CD8-positive, alpha-beta memory T cell (primary cell): ENCODE measurements around the gene CLSTN1. TPM values are rescaled to one million over a fixed set of nuclear protein-coding genes. Genes with fewer than 3 reads are reported as not detected.
A peak's percentile ranks its signal among the peaks of the same experiment; 100 is the strongest.

ENCODE experiments used
- CTCF ChIA-PET: fragments of 350-600 bp; sonication (Branson Sonifier 250); formaldehyde crosslinking; loops from one replicate; lab custom pipeline; 2021; ENCODE audit warnings: antibody characterized with exemption; lab: Charles Lee
- POLR2A ChIA-PET: fragments of 350-600 bp; sonication (Branson Sonifier 250); formaldehyde crosslinking; loops from one replicate; lab custom pipeline; 2021; ENCODE audit warnings: antibody characterized with exemption; lab: Charles Lee
- DNase-seq, 5 donors: peaks; one replicate each; pipeline versions ENCODE4 v3.0.0 to v3.0.0-alpha.2; 2020 to 2022; ENCODE audit warnings: mixed read lengths in 1 of 5
- H3K27ac ChIP-seq: one replicate; pipeline ENCODE4 v1.7.0; 2013; ENCODE audit warnings: low read depth, mild to moderate bottlenecking, low read length, moderate library complexity
- H3K27me3 ChIP-seq: 2 replicates; pipeline ENCODE4 v1.7.0; 2013; ENCODE audit warnings: low read length, mild to moderate bottlenecking; ENCODE audit not compliant: insufficient read depth, poor library complexity, severe bottlenecking
- H3K36me3 ChIP-seq: 2 replicates; pipeline ENCODE4 v1.7.0; 2013; ENCODE audit warnings: mild to moderate bottlenecking, low read length, moderate library complexity; ENCODE audit not compliant: insufficient read depth
- H3K4me1 ChIP-seq: 2 replicates; pipeline ENCODE4 v1.7.0; 2013; ENCODE audit warnings: mild to moderate bottlenecking, low read length, moderate library complexity; ENCODE audit not compliant: insufficient read depth
- H3K4me3 ChIP-seq: 2 replicates; pipeline ENCODE4 v1.7.0; 2013; ENCODE audit warnings: mild to moderate bottlenecking, low read length
- H3K9me3 ChIP-seq: 2 replicates; pipeline ENCODE4 v1.7.0; 2013; ENCODE audit warnings: mild to moderate bottlenecking, low read length
- H3K27ac Mint-ChIP-seq, 8 donors: one replicate each; pipeline ENCODE4 v1.8.0; 2020 to 2021; ENCODE audit warnings: mixed read lengths in 8 of 8, mild to moderate bottlenecking in 6 of 8, inconsistent platforms in 3 of 8, moderate library complexity in 3 of 8
- H3K27me3 Mint-ChIP-seq, 2 donors: one replicate each; pipeline ENCODE4 v1.8.0; 2020 to 2021; ENCODE audit warnings: mixed read lengths in 2 of 2, mild to moderate bottlenecking in 1 of 2, moderate library complexity in 1 of 2
- H3K36me3 Mint-ChIP-seq, 3 donors: one replicate each; pipeline ENCODE4 v1.8.0; 2020 to 2021; ENCODE audit warnings: mixed read lengths in 3 of 3, inconsistent platforms in 1 of 3, mild to moderate bottlenecking in 1 of 3
- H3K4me1 Mint-ChIP-seq, 3 donors: one replicate each; pipeline ENCODE4 v1.8.0; 2020 to 2021; ENCODE audit warnings: mixed read lengths in 3 of 3, inconsistent platforms in 1 of 3, mild to moderate bottlenecking in 1 of 3
- H3K4me3 Mint-ChIP-seq, 7 donors: one replicate each; pipeline ENCODE4 v1.8.0; 2020 to 2021; ENCODE audit warnings: mixed read lengths in 7 of 7, mild to moderate bottlenecking in 6 of 7, moderate library complexity in 4 of 7, inconsistent platforms in 2 of 7
- H3K9me3 Mint-ChIP-seq, 5 donors: one replicate each; pipeline ENCODE4 v1.8.0; 2020 to 2022; ENCODE audit warnings: mixed read lengths in 5 of 5, mild to moderate bottlenecking in 3 of 5, moderate library complexity in 2 of 5, inconsistent platforms in 1 of 5
- polyA plus RNA-seq: library from polyadenylated mRNA; unstranded; fragments of 300-500 nt; fragmentation: Illumina TruSeq; gene quantifications from one replicate; pipeline ENCODE4 v1.2.3, GENCODE V29; 2021
- total RNA-seq, 2 experiments: library from RNA; stranded (reverse); gene quantifications; one replicate each; pipeline ENCODE4 v1.2.3, GENCODE V29; 2021

The CLSTN1 gene
- total and polyA plus RNA-seq, 3 experiments from 2014 or later, result 38.4 to 48.2 (median 40.8) TPM

DNA sequence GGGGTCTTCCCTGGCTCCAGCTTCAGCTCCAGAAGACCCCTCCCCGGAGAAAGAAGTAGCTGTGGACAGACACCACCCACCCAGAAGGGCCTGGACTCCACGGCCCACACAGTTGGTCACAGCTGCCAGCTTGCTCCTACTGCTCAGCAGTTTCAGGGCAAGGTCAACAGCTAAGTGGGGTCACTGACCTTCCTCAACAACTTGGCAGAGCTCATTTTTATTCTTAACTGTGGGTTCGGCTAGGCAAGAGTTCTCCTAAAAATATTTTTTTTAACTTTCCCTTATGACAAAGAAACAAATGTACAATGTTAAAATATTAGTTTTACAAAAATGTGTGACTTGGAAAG lies 44.5 kb upstream of the CLSTN1 start:
- H3K36me3 ChIP-seq, result no peaks in the 10 kb centered on the region
- Mint-ChIP-seq H3K27ac (no peak overlapping the region), H3K9me3 (no peaks in the 10 kb centered on the region), H3K36me3 (peaks cover 0 to 17% (median 0%) of the 10 kb centered on the region in 3 donors), H3K27me3 (no peaks in the 10 kb centered on the region), H3K4me3 (no peak overlapping the region), H3K4me1 (peaks cover 3 to 5% (median 3%) of the 10 kb centered on the region in 3 donors)
- H3K27me3 ChIP-seq, result no peaks in the 10 kb centered on the region
- ChIA-PET POLR2A (interaction anchor here (0.8 kb wide), 1 partner anchor 241 kb away, joined by 3 read pairs; no protein-coding TSS in a partner anchor), CTCF (interaction anchor here (0.6 to 7.8 kb wide), 23 partner anchors 8 to 561 kb away, joined by 3 to 111 read pairs (median 4); partner anchors contain the start of genes LZIC and NMNAT1)
- no peaks in the 10 kb centered on the region for H3K9me3 ChIP-seq
- H3K4me1 ChIP-seq, result no peaks in the 10 kb centered on the region
- H3K4me3 ChIP-seq, result no peak overlapping the region
- H3K27ac ChIP-seq, result no peak overlapping the region
- DNase-seq, result no peak

DNA sequence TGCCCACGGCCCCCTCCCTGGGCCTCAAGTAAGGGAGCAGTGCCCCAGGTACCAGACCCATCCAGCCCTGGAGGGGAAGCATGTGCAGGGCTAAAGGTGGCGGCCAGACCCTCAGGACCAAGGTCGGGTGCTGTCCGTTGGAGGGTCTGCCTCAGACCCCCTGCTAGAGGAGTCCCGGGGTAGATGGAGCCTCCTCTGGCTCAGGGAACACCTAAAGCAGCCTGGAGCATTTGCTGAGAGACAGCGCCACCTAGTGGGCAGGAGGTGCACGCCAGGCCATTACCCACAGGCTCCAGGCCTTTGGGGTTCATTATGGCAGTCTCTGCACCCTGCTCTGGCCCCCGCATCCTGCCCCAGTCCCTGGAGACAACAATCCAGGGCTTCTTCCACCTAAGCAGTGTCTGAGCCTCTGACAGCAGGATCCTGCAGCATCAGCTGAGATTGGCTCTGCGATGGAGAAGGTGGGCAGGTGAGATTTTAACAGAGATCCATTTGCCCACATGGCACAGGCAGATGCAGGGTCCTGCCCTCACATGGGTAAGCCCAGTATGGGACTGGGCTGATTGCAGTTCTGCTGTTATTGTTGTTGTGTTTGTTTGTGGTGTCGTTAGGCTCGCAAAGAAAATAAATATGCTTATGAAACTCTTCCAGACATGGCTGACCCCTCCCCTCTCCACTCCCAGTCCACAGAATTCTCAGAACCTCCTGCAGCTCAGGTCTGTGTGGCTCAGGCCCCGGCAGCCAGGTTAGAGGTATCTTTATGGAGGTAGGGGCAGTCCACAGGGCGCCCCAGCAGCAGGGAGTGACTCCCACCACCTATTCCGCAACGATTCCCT lies 43.9 kb upstream of the CLSTN1 start:
- H3K4me3 ChIP-seq, result no peak overlapping the region
- no peaks in the 10 kb centered on the region for H3K9me3 Mint-ChIP-seq
- no peak overlapping the region for H3K4me3 Mint-ChIP-seq
- no peaks in the 10 kb centered on the region for H3K36me3 ChIP-seq
- POLR2A ChIA-PET, result interaction anchor here (0.8 kb wide), 1 partner anchor 241 kb away, joined by 3 read pairs; no protein-coding TSS in a partner anchor
- no peaks in the 10 kb centered on the region for H3K4me1 ChIP-seq
- H3K27me3 ChIP-seq, result no peaks in the 10 kb centered on the region
- no peaks in the 10 kb centered on the region for H3K9me3 ChIP-seq
- peak; percentile 72 to 90 (median 81) for DNase-seq
- no peak overlapping the region for H3K27ac Mint-ChIP-seq
- peaks cover 0 to 17% (median 0%) of the 10 kb centered on the region in 3 donors for H3K36me3 Mint-ChIP-seq
- CTCF ChIA-PET, result interaction anchor here (0.6 to 7.8 kb wide), 21 partner anchors 8 to 562 kb away, joined by 3 to 111 read pairs (median 4); partner anchors contain the start of genes LZIC and NMNAT1
- H3K27me3 Mint-ChIP-seq, result no peaks in the 10 kb centered on the region
- no peak overlapping the region for H3K27ac ChIP-seq
- peaks cover 3 to 5% (median 3%) of the 10 kb centered on the region in 3 donors for H3K4me1 Mint-ChIP-seq

DNA sequence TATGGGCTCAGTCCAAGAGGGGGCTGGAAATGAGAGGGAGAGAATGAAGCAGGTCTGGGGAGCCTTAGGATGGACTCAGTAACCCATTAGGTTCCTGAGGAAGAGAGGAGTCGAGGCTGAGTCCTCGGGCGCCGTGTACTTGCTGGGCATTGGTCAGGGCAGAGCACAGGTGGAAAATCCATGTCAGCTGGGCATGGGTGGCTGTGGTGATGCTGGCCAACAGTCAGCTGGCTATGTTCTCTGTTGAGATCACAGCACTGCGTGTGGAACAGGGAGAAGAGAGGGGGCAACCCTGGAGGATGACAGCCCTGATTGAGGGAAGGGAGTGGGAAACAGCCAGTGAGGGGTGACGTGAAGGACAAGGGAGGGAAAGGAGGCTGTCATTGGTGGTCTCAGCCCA lies 43.1 kb upstream of the CLSTN1 start:
- DNase-seq, result no peak
- H3K27me3 Mint-ChIP-seq, result no peaks in the 10 kb centered on the region
- H3K36me3 Mint-ChIP-seq, result peaks cover 0 to 16% (median 0%) of the 10 kb centered on the region in 3 donors
- POLR2A ChIA-PET, result interaction anchor here (1.7 kb wide), 1 partner anchor 82 kb away, joined by 10 read pairs; no protein-coding TSS in a partner anchor
- no peak overlapping the region for H3K4me3 Mint-ChIP-seq
- H3K27ac Mint-ChIP-seq, result peak overlapping the region in 1 of 8 donors; percentile 63
- no peaks in the 10 kb centered on the region for H3K9me3 Mint-ChIP-seq
- H3K4me3 ChIP-seq, result no peak overlapping the region
- no peak overlapping the region for H3K27ac ChIP-seq
- H3K4me1 Mint-ChIP-seq, result peaks cover 3 to 5% (median 3%) of the 10 kb centered on the region in 3 donors
- H3K4me1 ChIP-seq, result no peaks in the 10 kb centered on the region
- no peaks in the 10 kb centered on the region for H3K36me3 ChIP-seq
- H3K27me3 ChIP-seq, result no peaks in the 10 kb centered on the region
- no peaks in the 10 kb centered on the region for H3K9me3 ChIP-seq
- CTCF ChIA-PET, result interaction anchor here (0.9 to 2.4 kb wide), 7 partner anchors 8 to 251 kb away, joined by 3 to 45 read pairs (median 5); no protein-coding TSS in a partner anchor

DNA sequence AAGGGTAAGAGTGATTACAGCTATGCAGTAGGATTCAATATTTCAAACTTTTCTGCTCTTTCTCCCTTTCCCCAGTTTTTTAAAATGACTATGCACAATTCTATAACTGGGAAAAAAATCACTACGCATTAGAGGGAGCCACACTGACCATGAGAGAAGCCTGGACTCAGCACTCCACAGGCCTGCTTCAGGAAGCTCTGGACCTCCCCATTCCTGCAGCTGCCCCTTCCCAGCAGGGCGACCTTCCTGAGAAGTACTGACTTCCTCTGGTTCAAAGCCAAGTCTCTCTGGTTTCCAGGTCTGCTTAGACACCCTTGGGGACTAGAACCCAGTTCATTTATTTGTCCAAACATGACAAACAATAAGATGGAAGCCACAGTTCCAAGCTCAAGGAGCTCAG lies 42.0 kb upstream of the CLSTN1 start:
- Histone ChIP-seq H3K9me3 (no peaks in the 10 kb centered on the region), H3K27me3 (no peaks in the 10 kb centered on the region), H3K36me3 (no peaks in the 10 kb centered on the region), H3K4me3 (no peak overlapping the region), H3K27ac (no peak overlapping the region), H3K4me1 (no peaks in the 10 kb centered on the region)
- Mint-ChIP-seq H3K27ac (peak overlapping the region in 1 of 8 donors; percentile 13), H3K36me3 (peaks cover 0 to 14% (median 0%) of the 10 kb centered on the region in 3 donors), H3K27me3 (no peaks in the 10 kb centered on the region), H3K4me1 (peaks cover 3 to 5% (median 3%) of the 10 kb centered on the region in 3 donors), H3K9me3 (no peaks in the 10 kb centered on the region), H3K4me3 (no peak overlapping the region)
- DNase-seq, result no peak
- CTCF ChIA-PET, result interaction anchor here (1.0 to 2.4 kb wide), 7 partner anchors 9 to 250 kb away, joined by 3 to 45 read pairs (median 5); no protein-coding TSS in a partner anchor
- POLR2A ChIA-PET, result interaction anchor here (1.7 kb wide), 1 partner anchor 81 kb away, joined by 10 read pairs; no protein-coding TSS in a partner anchor

DNA sequence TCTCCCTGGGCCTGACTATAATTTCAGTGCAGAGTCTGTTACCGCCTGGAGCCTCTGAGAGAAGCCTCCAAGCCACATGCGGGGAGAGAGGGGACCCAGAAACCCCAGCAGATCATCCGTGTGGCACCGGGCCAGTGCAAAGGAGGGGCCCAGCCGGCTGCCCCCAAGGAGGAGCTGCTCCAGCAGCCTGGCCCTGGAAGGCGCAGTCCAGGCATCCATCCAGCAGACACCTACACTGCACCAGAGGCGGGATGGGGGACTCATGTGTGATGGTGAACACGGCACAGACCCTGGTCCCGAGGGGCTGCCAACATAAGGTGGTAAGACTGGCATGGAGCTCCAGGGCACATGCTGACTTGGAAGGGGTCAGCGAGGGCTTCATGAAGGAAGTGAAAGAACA lies 39.6 kb upstream of the CLSTN1 start:
- Histone ChIP-seq H3K4me1 (no peaks in the 10 kb centered on the region), H3K4me3 (no peak overlapping the region), H3K36me3 (no peaks in the 10 kb centered on the region), H3K9me3 (no peaks in the 10 kb centered on the region), H3K27me3 (no peaks in the 10 kb centered on the region), H3K27ac (no peak overlapping the region)
- CTCF ChIA-PET, result interaction anchor here (1.1 to 2.2 kb wide), 5 partner anchors 12 to 248 kb away, joined by 3 to 9 read pairs (median 7); no protein-coding TSS in a partner anchor
- POLR2A ChIA-PET, result no interaction called here
- no peak for DNase-seq
- peaks cover 0 to 1% (median 0%) of the 10 kb centered on the region in 3 donors for H3K36me3 Mint-ChIP-seq
- H3K4me1 Mint-ChIP-seq, result peaks cover 3 to 5% (median 3%) of the 10 kb centered on the region in 3 donors
- no peak overlapping the region for H3K27ac Mint-ChIP-seq
- no peaks in the 10 kb centered on the region for H3K9me3 Mint-ChIP-seq
- no peaks in the 10 kb centered on the region for H3K27me3 Mint-ChIP-seq
- H3K4me3 Mint-ChIP-seq, result no peak overlapping the region

DNA sequence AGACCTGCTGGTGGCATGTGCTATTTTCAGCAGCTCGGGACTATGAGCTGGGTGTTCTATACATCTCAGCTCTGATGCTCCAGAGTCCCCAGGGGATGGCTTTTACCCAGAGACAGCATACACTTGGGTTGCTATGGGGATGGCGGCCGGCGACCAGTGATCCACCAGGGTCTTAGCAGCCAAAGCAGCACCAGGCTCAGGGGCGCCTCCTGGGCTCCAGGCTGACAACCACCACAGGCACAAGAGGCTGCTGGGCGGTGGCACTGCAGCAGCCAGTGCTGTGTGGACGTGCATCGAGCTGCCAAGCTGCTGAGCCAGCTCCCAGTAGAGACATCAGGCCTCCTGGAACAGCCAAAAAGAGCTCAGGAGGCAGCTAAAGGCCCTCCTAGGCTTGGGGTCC lies 37.6 kb upstream of the CLSTN1 start:
- H3K4me1 ChIP-seq, result no peaks in the 10 kb centered on the region
- H3K36me3 ChIP-seq, result no peaks in the 10 kb centered on the region
- no peak for DNase-seq
- ChIA-PET POLR2A (no interaction called here), CTCF (interaction anchor here (0.9 to 2.4 kb wide), 5 partner anchors 9 to 246 kb away, joined by 3 to 8 read pairs (median 4); no protein-coding TSS in a partner anchor)
- H3K9me3 ChIP-seq, result no peaks in the 10 kb centered on the region
- H3K4me3 Mint-ChIP-seq, result no peak overlapping the region
- H3K27me3 ChIP-seq, result no peaks in the 10 kb centered on the region
- no peaks in the 10 kb centered on the region for H3K9me3 Mint-ChIP-seq
- no peak overlapping the region for H3K4me3 ChIP-seq
- H3K36me3 Mint-ChIP-seq, result peaks cover 0 to 3% (median 0%) of the 10 kb centered on the region in 3 donors
- H3K27me3 Mint-ChIP-seq, result no peaks in the 10 kb centered on the region
- no peak overlapping the region for H3K27ac ChIP-seq
- no peak overlapping the region for H3K27ac Mint-ChIP-seq
- no peaks in the 10 kb centered on the region for H3K4me1 Mint-ChIP-seq

DNA sequence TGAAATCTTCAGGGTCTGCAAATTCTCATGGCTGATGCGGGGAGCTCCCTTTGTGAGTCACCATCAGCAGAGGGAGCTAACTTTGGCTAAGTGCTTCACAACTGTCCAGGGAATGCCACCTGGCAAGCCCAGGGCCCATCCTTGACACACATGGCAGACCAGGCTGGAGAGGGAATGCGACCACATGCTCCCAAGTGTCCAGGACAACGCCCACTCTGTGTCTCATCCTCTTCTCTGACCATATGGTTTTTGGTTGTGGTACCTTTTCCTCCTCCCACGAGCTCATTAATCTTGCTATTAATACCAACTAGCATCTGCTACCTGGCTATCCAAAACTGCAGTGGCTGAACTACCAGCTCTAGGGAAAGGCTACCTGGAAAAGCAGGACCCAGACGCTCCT lies 37.1 kb upstream of the CLSTN1 start:
- no peak overlapping the region for H3K4me3 Mint-ChIP-seq

More for the DNA sequence above, 37.1 kb upstream of the CLSTN1 start:
- H3K9me3 ChIP-seq, result no peaks in the 10 kb centered on the region
- H3K27me3 ChIP-seq, result no peaks in the 10 kb centered on the region
- no peak for DNase-seq
- H3K27ac ChIP-seq, result no peak overlapping the region
- no peaks in the 10 kb centered on the region for H3K4me1 ChIP-seq
- peaks cover 0 to 3% (median 0%) of the 10 kb centered on the region in 3 donors for H3K36me3 Mint-ChIP-seq
- H3K9me3 Mint-ChIP-seq, result no peaks in the 10 kb centered on the region
- ChIA-PET CTCF (interaction anchor here (1.0 to 2.4 kb wide), 5 partner anchors 8 to 245 kb away, joined by 3 to 8 read pairs (median 5); no protein-coding TSS in a partner anchor), POLR2A (no interaction called here)
- H3K4me1 Mint-ChIP-seq, result no peaks in the 10 kb centered on the region
- H3K27me3 Mint-ChIP-seq, result no peaks in the 10 kb centered on the region
- no peak overlapping the region for H3K4me3 ChIP-seq
- peak overlapping the region in 1 of 8 donors; percentile 47 for H3K27ac Mint-ChIP-seq
- no peaks in the 10 kb centered on the region for H3K36me3 ChIP-seq
